Measurements from ENCODE around the gene WWOX.
"Not testable (repeated sequence)": the region's sequence is repeated elsewhere in the genome, so short reads cannot be mapped to it uniquely, and the experiment has no call there.

The WWOX gene

GRCh38 chr16:78099271-78100111, at the start of gene WWOX:
Gene WWOX, plus strand, starts transcription at chr16:78099654.
- DNase-seq (ENCODE audit: low spot score), result peak; percentile 96

GRCh38 chr16:78050734-78051400, 48.6 kb upstream of the WWOX start:
- no peak for DNase-seq (ENCODE audit: low spot score)

- DNase-seq (ENCODE audit: low spot score), result no peak
Observed at GRCh38 chr16:78057803-78058564, 41.5 kb upstream of the WWOX start.

- DNase-seq (ENCODE audit: low spot score), result not testable (repeated sequence)
Observed at GRCh38 chr16:78059806-78060205, 39.6 kb upstream of the WWOX start.

- DNase-seq (ENCODE audit: low spot score), result no peak
Observed at GRCh38 chr16:78060295-78060694, 39.2 kb upstream of the WWOX start.

- DNase-seq (ENCODE audit: low spot score), result no peak
Observed at GRCh38 chr16:78060809-78061208, 38.6 kb upstream of the WWOX start.

GRCh38 chr16:78065319-78065718, 34.1 kb upstream of the WWOX start:
- DNase-seq (ENCODE audit: low spot score), result no peak

GRCh38 chr16:78069913-78070312, 29.5 kb upstream of the WWOX start:
- no peak for DNase-seq (ENCODE audit: low spot score)

- DNase-seq (ENCODE audit: low spot score), result no peak
Observed at GRCh38 chr16:78072275-78072674, 27.2 kb upstream of the WWOX start.

GRCh38 chr16:78075800-78076199, 23.7 kb upstream of the WWOX start:
- DNase-seq (ENCODE audit: low spot score), result no peak

GRCh38 chr16:78081341-78081740, 18.1 kb upstream of the WWOX start:
- DNase-seq (ENCODE audit: low spot score), result no peak

- no peak for DNase-seq (ENCODE audit: low spot score)
Observed at GRCh38 chr16:78091419-78091818, 8.0 kb upstream of the WWOX start.

- DNase-seq (ENCODE audit: low spot score), result no peak
Observed at GRCh38 chr16:78092758-78093157, 6.7 kb upstream of the WWOX start.

- DNase-seq (ENCODE audit: low spot score), result no peak
Observed at GRCh38 chr16:78094166-78094565, 5.3 kb upstream of the WWOX start.

- no peak for DNase-seq (ENCODE audit: low spot score)
Observed at GRCh38 chr16:78094998-78095397, 4.5 kb upstream of the WWOX start.

- DNase-seq (ENCODE audit: low spot score), result no peak
Observed at GRCh38 chr16:78096386-78096785, 3.1 kb upstream of the WWOX start.

- no peak for DNase-seq (ENCODE audit: low spot score)
Observed at GRCh38 chr16:78097548-78097947, 1.9 kb upstream of the WWOX start.

- DNase-seq (ENCODE audit: low spot score), result no peak
Observed at GRCh38 chr16:78098087-78098486, 1.4 kb upstream of the WWOX start.

GRCh38 chr16:78098595-78099270, 721 bp upstream of the WWOX start:
- DNase-seq (ENCODE audit: low spot score), result no peak

GRCh38 chr16:78100112-78100467, 636 bp downstream of the WWOX start:
- DNase-seq (ENCODE audit: low spot score), result no peak

GRCh38 chr16:78102122-78102660, 2.7 kb downstream of the WWOX start:
- DNase-seq (ENCODE audit: low spot score), result no peak

- DNase-seq (ENCODE audit: low spot score), result no peak
Observed at GRCh38 chr16:78102865-78103264, 3.4 kb downstream of the WWOX start.
